IPS-NIHi7 (cell line): ENCODE results near the gene PIEZO1.
A peak's percentile ranks its signal among the peaks of the same experiment; 100 is the strongest.

Experiments used
- DNase-seq: peaks from one replicate; pipeline ENCODE4 v3.0.0; 2012; ENCODE audit warnings: mixed read lengths; ENCODE audit errors: extremely low spot score

Gene PIEZO1

GRCh38 chr16:88737298-88738150 is 47.5 kb downstream of the PIEZO1 start:
- DNase-seq: peak; percentile 89

- no peak for DNase-seq
Measured at GRCh38 chr16:88736496-88736895, 48.5 kb downstream of the PIEZO1 start.

- no peak for DNase-seq
Measured at GRCh38 chr16:88736088-88736487, 48.9 kb downstream of the PIEZO1 start.

- DNase-seq: no peak
Measured at GRCh38 chr16:88735616-88736015, 49.4 kb downstream of the PIEZO1 start.

- DNase-seq: no peak
Measured at GRCh38 chr16:88735121-88735520, 49.9 kb downstream of the PIEZO1 start.

GRCh38 chr16:88734361-88734728 is 50.7 kb downstream of the PIEZO1 start:
- no peak for DNase-seq

- DNase-seq: no peak
Measured at GRCh38 chr16:88733630-88734360, 51.2 kb downstream of the PIEZO1 start.

- no peak for DNase-seq
Measured at GRCh38 chr16:88732961-88733294, 52.1 kb downstream of the PIEZO1 start.

- DNase-seq: no peak
Measured at GRCh38 chr16:88732172-88732960, 52.7 kb downstream of the PIEZO1 start.

GRCh38 chr16:88731699-88732098 is 53.3 kb downstream of the PIEZO1 start:
- peak; percentile 65 for DNase-seq

- DNase-seq: no peak
Measured at GRCh38 chr16:88730632-88731607, 54.1 kb downstream of the PIEZO1 start.

- DNase-seq: peak; percentile 31
Measured at GRCh38 chr16:88727871-88728270, 57.1 kb downstream of the PIEZO1 start.

GRCh38 chr16:88726981-88727380 is 58.0 kb downstream of the PIEZO1 start:
- DNase-seq: no peak

- DNase-seq: no peak
Measured at GRCh38 chr16:88726408-88726749, 58.6 kb downstream of the PIEZO1 start.

GRCh38 chr16:88725609-88726407 is 59.2 kb downstream of the PIEZO1 start:
- no peak for DNase-seq

- DNase-seq: no peak
Measured at GRCh38 chr16:88724855-88725555, 60.0 kb downstream of the PIEZO1 start.

- no peak for DNase-seq
Measured at GRCh38 chr16:88723911-88724310, 61.1 kb downstream of the PIEZO1 start.

- DNase-seq: no peak
Measured at GRCh38 chr16:88723507-88723887, 61.5 kb downstream of the PIEZO1 start.

- DNase-seq: peak; percentile 34
Measured at GRCh38 chr16:88722784-88723506, 62.1 kb downstream of the PIEZO1 start.
